ENCODE data around the gene DCTN4. TPM values are rescaled to one million over a fixed set of nuclear protein-coding genes. Genes with fewer than 3 reads are reported as not detected.

DCTN4 gene
- total and polyA plus RNA-seq, 2 of the 8 experiments (the other 6 are each of a cell fraction or from before 2014, with no cell fraction given): 20.5 to 42.7 TPM

DNA sequence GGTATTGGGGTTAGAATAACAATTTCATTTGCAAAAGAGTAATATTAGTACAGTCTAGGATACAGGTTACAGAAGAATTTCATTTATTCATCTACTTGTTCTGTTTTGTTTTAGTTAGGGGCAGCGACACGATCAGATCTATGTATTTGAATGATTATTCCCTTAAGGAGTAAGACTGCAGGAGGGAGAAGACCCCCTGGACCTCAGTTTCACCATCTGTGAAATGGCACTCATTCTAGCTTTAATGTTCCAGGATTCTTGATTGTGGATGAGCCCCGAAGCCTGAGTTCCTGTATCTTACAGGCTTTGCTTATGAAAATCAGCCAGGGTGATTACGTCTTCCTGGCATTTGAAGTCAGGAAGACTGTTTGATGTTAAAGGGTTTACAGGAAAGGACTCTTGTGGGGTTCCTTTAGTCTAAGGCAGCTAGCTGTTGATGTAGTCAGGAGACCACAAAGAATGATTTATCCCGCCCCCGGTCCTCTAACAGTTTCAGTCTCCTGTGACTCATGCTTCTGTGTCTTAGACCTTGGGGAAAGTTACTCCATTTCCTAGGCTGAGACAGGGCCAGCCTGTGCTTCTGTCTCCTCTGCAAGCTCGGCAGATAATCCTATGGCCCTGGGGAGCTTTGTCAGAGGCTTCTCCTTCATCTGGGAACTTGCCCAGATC, 31.3 kb upstream of the DCTN4 start:
- Histone ChIP-seq H4K5ac (ENCODE audit: insufficient read length, low read depth, low read length) (no peak overlapping the region), H3K9ac (replicated peaks in 1 of 4; ENCODE audit: extremely low read depth in 1 of 4, low read depth in 3 of 4, low read length in 3 of 4) (no peak overlapping the region), H3K27me3 (replicated peaks in 1 of 4; ENCODE audit: control insufficient read depth in 3 of 4, extremely low read depth in 1 of 4, insufficient read depth in 3 of 4, low read length in 3 of 4) (no peaks in the 10 kb centered on the region), H2AFZ (ENCODE audit: low read length) (no peak overlapping the region), H3K14ac (ENCODE audit: insufficient read length) (no peak overlapping the region), H3K36me3 (ENCODE audit: control insufficient read depth in 2 of 4, insufficient read depth in 4 of 4, low read length in 3 of 4) (no peaks in the 10 kb centered on the region), H2AK5ac (ENCODE audit: low read depth, low read length) (no peak overlapping the region), H2BK5ac (ENCODE audit: low read depth, low read length) (no peak overlapping the region), H3K18ac (ENCODE audit: extremely low read depth, low read length) (no peak overlapping the region), H3K4me2 (ENCODE audit: insufficient read depth in 1 of 2, low read depth in 2 of 2, low read length in 2 of 2) (no peak overlapping the region), H3K56ac (replicated peaks; ENCODE audit: insufficient read length, low read depth, low read length) (no peak overlapping the region), H3K79me1 (ENCODE audit: low read depth, low read length) (no peaks in the 10 kb centered on the region), H2BK20ac (ENCODE audit: low read length) (no peak overlapping the region), H2BK15ac (ENCODE audit: low read length) (no peak overlapping the region), H3K79me2 (ENCODE audit: control insufficient read depth in 1 of 2, insufficient read depth in 2 of 2, low read length in 2 of 2) (0 out of 4 replicates have a peak, but pooled peaks cover 0 to 4% of the 10 kb centered on the region in 2 experiments), H3K4me1 (replicated peaks in 1 of 4; ENCODE audit: control insufficient read depth in 3 of 4, insufficient read depth in 4 of 4, low read length in 3 of 4) (0 out of 7 replicates have a peak, but pooled peaks cover 0 to 5% (median 0%) of the 10 kb centered on the region in 4 experiments), H3K4me3 (ENCODE audit: extremely low read depth in 1 of 4, insufficient read depth in 2 of 4, low read depth in 3 of 4, low read length in 4 of 4) (no peak overlapping the region), H3K4ac (replicated peaks; ENCODE audit: insufficient read length, low read depth, low read length) (no peak overlapping the region), H3K27ac (ENCODE audit: low read depth, low read length) (no peak overlapping the region), H4K8ac (ENCODE audit: extremely low read depth, insufficient read depth, low read length) (no peak overlapping the region), H3K23ac (ENCODE audit: insufficient read length) (no peak overlapping the region), H4K20me1 (replicated peaks in 1 of 2; ENCODE audit: control insufficient read depth in 1 of 2, insufficient read depth in 2 of 2, low read length in 2 of 2) (no peaks in the 10 kb centered on the region), H2BK12ac (ENCODE audit: low read depth, low read length) (no peak overlapping the region), H2BK120ac (replicated peaks; ENCODE audit: low read depth, low read length) (no peak overlapping the region), H3K9me3 (ENCODE audit: insufficient read depth in 2 of 2, low read depth in 1 of 2, low read length in 1 of 2) (no peaks in the 10 kb centered on the region; a peak in 2 of 4 replicates), H3K23me2 (ENCODE audit: low read depth, low read length) (no peaks in the 10 kb centered on the region; the same call in 1 of the 2 replicates), H4K91ac (replicated peaks; ENCODE audit: insufficient read length, low read length) (no peak overlapping the region)
- POLR2A ChIA-PET (ENCODE audit: partially characterized antibody): interaction anchor here (0.9 to 2.0 kb wide), 2 partner anchors 10 to 12 kb away, joined by 3 to 7 read pairs; partner anchors contain the start of gene SMIM3
- FAIRE-seq (no peak), DNase-seq (ENCODE audit: low read depth in 1 of 2, low spot score in 2 of 2) (no peak)
- TF ChIP-seq ZNF274 (IDR thresholded peaks at IDR 0.05; ENCODE audit: borderline replicate concordance, extremely low read depth, low read length) (no peak), KDM1A (IDR thresholded peaks at IDR 0.05; ENCODE audit: borderline replicate concordance, low read length) (peak; percentile 72; the same call in 1 of the 2 replicates), TEAD4 (IDR thresholded peaks at IDR 0.05; ENCODE audit: low read depth, low read length) (no peak), SP4 (IDR thresholded peaks at IDR 0.05; ENCODE audit: low read length) (no peak)
- WGBS, 2 experiments (ENCODE audit: extremely low coverage in 1 of 2, insufficient coverage in 1 of 2, insufficient read length in 1 of 2, insufficient replicate concordance in 2 of 2, low coverage in 1 of 2, low lambda C conversion rate in 2 of 2, missing lambda C conversion rate in 1 of 2): 84% methylated on average over 7 of the region's 7 CpGs; no CpG with 5 or more reads in 1 of the 2 experiments
- CTCF ChIA-PET (ENCODE audit: partially characterized antibody): interaction anchor here (0.8 to 4.7 kb wide), 8 partner anchors 9 to 230 kb away, joined by 3 to 32 read pairs (median 3); partner anchors contain the start of genes RBM22 and SMIM3

Measured in H1 (cell line).